ENCODE results near the gene BNC2. TPM values are rescaled to one million over a fixed set of nuclear protein-coding genes. Genes with fewer than 3 reads are reported as not detected.

BNC2 gene
- total and polyA plus RNA-seq, 4 experiments from 2014 or later, result not detected

DNA sequence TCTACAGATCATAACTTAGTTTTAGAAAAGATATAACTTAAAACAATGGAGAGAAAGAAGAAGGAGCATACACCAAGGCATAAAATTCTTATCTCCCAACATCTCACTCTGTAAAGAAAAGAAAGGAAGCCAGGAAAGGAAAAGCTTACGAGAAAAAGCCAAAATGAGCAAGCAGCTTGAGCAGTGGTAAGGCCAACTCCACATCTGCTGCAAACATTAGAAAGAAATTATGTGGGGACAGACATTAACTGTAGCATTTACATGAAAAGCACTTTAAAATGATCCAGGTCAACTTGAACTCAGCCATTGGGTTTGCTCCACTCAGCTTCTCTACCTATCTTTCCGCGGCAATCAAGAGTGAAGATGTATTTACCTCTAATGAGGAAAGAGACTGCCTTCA is 176.9 kb downstream of the BNC2 start:
- CTCF ChIA-PET (ENCODE audit: partially characterized antibody), result no interaction called here
- no peaks in the 10 kb centered on the region for H3K36me3 Mint-ChIP-seq

DNA sequence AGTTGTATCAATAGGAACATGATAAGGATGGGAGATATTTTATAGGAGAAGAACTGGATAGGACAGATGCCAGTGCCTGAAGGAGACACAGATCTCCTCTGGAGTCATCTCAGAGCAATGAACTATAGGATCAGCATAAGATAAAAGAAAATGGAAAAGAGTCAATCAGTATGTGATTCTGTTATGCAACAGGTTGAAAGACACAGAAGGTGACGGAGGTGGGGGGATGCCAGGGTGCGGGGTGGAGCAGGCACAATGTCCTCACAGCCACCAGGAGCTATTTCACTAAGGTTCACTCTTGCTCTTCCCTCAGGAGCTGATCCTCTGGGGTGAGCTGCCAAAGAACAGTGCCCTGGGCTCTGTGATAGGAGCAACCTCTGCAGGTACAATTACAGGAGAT is 179.8 kb downstream of the BNC2 start:
- Mint-ChIP-seq H3K27me3 (no peaks in the 10 kb centered on the region), H3K27ac (peak overlapping the region in 1 of 7 donors; percentile 20), H3K9me3 (peaks cover 6 to 16% (median 13%) of the 10 kb centered on the region in 8 donors), H3K36me3 (no peaks in the 10 kb centered on the region), H3K4me1 (no peaks in the 10 kb centered on the region), H3K4me3 (no peak overlapping the region)
- no peaks in the 10 kb centered on the region for H3K4me1 ChIP-seq (ENCODE audit: insufficient read depth, low read length)
- no peak for DNase-seq
- intact Hi-C loops (cut with micrococcal nuclease), result no loop called here
- ChIA-PET CTCF (ENCODE audit: partially characterized antibody) (no interaction called here), POLR2A (ENCODE audit: partially characterized antibody) (no interaction called here)
- H3K27me3 ChIP-seq (ENCODE audit: insufficient read depth, low read length), result no peaks in the 10 kb centered on the region
- no peaks in the 10 kb centered on the region for H3K9me3 ChIP-seq (ENCODE audit: control insufficient read depth in 1 of 2, low read length in 2 of 2)
- no peak overlapping the region for H3K4me3 ChIP-seq (ENCODE audit: low read length in 2 of 2)
- no peak overlapping the region for H3K27ac ChIP-seq (ENCODE audit: low read depth, low read length)
- no peaks in the 10 kb centered on the region for H3K36me3 ChIP-seq (ENCODE audit: insufficient read depth, low read length)

More for the DNA sequence above, 176.9 kb downstream of the BNC2 start:
- intact Hi-C loops (cut with micrococcal nuclease), result no loop called here
- no peak overlapping the region for H3K4me3 Mint-ChIP-seq
- Histone ChIP-seq H3K27ac (ENCODE audit: low read depth, low read length) (no peak overlapping the region), H3K4me1 (ENCODE audit: insufficient read depth, low read length) (no peaks in the 10 kb centered on the region), H3K36me3 (ENCODE audit: insufficient read depth, low read length) (no peaks in the 10 kb centered on the region), H3K4me3 (ENCODE audit: low read length in 2 of 2) (no peak overlapping the region), H3K9me3 (ENCODE audit: control insufficient read depth in 1 of 2, low read length in 2 of 2) (no peaks in the 10 kb centered on the region), H3K27me3 (ENCODE audit: insufficient read depth, low read length) (no peaks in the 10 kb centered on the region)
- POLR2A ChIA-PET (ENCODE audit: partially characterized antibody), result no interaction called here
- no peak overlapping the region for H3K27ac Mint-ChIP-seq
- DNase-seq, result no peak
- H3K4me1 Mint-ChIP-seq, result no peaks in the 10 kb centered on the region
- no peaks in the 10 kb centered on the region for H3K27me3 Mint-ChIP-seq
- peaks cover 6 to 25% (median 11%) of the 10 kb centered on the region in 8 donors for H3K9me3 Mint-ChIP-seq

DNA sequence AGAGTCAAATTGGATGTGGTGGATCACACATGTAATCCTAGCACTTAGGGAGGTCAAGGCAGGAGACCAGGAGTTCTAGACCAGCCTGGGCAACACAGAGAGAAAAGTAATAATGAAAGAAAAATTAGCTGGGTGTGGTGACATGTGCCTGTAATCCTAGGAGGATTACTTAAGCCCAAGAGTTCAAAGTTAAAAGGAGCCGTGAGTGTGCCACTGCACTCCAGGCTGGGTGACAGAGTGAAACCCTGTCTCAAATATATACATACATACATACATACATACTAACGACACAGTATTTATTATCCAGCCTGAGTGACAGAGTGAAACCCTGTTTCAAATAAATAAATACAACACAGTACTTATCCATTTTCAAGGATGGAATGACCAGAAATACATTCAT is 180.3 kb downstream of the BNC2 start:
- Mint-ChIP-seq H3K4me1 (no peaks in the 10 kb centered on the region), H3K9me3 (peaks cover 8 to 16% (median 12%) of the 10 kb centered on the region in 8 donors), H3K36me3 (no peaks in the 10 kb centered on the region), H3K27me3 (no peaks in the 10 kb centered on the region), H3K4me3 (no peak overlapping the region), H3K27ac (no peak overlapping the region)
- Histone ChIP-seq H3K36me3 (ENCODE audit: insufficient read depth, low read length) (no peaks in the 10 kb centered on the region), H3K27ac (ENCODE audit: low read depth, low read length) (no peak overlapping the region), H3K4me3 (ENCODE audit: low read length in 2 of 2) (no peak overlapping the region), H3K4me1 (ENCODE audit: insufficient read depth, low read length) (no peaks in the 10 kb centered on the region), H3K27me3 (ENCODE audit: insufficient read depth, low read length) (no peaks in the 10 kb centered on the region), H3K9me3 (ENCODE audit: control insufficient read depth in 1 of 2, low read length in 2 of 2) (no peaks in the 10 kb centered on the region)
- ChIA-PET POLR2A (ENCODE audit: partially characterized antibody) (no interaction called here), CTCF (ENCODE audit: partially characterized antibody) (no interaction called here)
- intact Hi-C loops (cut with micrococcal nuclease), result no loop called here
- DNase-seq, result no peak

DNA sequence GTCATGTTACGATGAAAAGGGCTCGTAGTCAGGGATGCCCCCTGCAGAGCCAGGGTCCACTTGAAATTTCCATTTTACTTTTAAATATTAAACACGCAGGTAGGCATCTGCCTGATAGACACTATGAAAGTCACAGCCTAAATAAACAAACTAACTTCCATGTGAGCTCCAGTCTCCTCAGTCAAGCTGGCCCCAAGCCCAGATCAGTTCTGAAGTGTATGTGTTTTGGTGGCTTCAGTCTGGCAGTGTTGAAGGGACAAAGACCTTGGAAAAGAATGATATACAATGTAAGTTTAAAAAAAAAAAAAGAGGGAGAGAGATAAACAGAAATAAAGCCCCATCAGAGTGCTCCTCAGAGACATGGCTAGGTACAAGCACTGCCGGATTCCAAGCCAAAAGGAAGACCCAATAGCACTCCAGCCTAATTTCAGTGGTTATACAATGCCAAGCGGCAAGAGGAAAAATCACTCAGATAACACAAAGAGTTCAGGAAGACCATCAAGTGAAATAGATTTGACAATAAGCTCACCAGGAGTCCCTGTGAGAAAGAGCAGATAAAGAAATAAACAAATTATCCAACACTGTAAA is 181.0 kb downstream of the BNC2 start:
- no peak overlapping the region for H3K27ac ChIP-seq (ENCODE audit: low read depth, low read length)
- Mint-ChIP-seq H3K27me3 (no peaks in the 10 kb centered on the region), H3K4me1 (no peaks in the 10 kb centered on the region), H3K36me3 (no peaks in the 10 kb centered on the region), H3K4me3 (no peak overlapping the region), H3K27ac (no peak overlapping the region), H3K9me3 (peaks cover 8 to 16% (median 12%) of the 10 kb centered on the region in 8 donors)
- POLR2A ChIA-PET (ENCODE audit: partially characterized antibody), result no interaction called here
- no peak for DNase-seq
- H3K27me3 ChIP-seq (ENCODE audit: insufficient read depth, low read length), result no peaks in the 10 kb centered on the region
- no peaks in the 10 kb centered on the region for H3K36me3 ChIP-seq (ENCODE audit: insufficient read depth, low read length)
- H3K9me3 ChIP-seq (ENCODE audit: control insufficient read depth in 1 of 2, low read length in 2 of 2), result no peaks in the 10 kb centered on the region
- intact Hi-C loops (cut with micrococcal nuclease), result no loop called here
- no peak overlapping the region for H3K4me3 ChIP-seq (ENCODE audit: low read length in 2 of 2)
- no peaks in the 10 kb centered on the region for H3K4me1 ChIP-seq (ENCODE audit: insufficient read depth, low read length)
- CTCF ChIA-PET (ENCODE audit: partially characterized antibody), result no interaction called here

DNA sequence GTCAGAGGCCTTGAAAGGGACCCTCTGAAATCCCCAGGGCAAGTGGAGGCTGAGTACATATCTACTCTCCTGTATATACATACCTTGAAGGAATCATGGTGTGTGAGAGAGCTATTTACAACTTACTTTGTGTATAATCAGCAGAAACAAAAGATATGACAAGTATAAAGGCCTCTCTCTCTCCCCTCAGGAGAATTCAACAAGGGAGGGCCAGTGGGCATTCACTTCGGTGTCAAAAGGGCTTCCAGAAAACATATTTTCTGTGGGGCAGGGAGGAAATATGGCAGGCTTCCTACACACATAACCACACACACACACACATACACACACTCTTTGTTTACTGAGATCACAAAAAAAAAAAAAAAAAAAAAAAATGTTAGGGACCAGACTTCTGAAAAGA is 181.7 kb downstream of the BNC2 start:
- Mint-ChIP-seq H3K36me3 (no peaks in the 10 kb centered on the region), H3K9me3 (peaks cover 8 to 20% (median 13%) of the 10 kb centered on the region in 8 donors), H3K27ac (no peak overlapping the region), H3K4me3 (no peak overlapping the region), H3K27me3 (no peaks in the 10 kb centered on the region), H3K4me1 (no peaks in the 10 kb centered on the region)
- Histone ChIP-seq H3K4me3 (ENCODE audit: low read length in 2 of 2) (no peak overlapping the region), H3K4me1 (ENCODE audit: insufficient read depth, low read length) (no peaks in the 10 kb centered on the region), H3K27me3 (ENCODE audit: insufficient read depth, low read length) (no peaks in the 10 kb centered on the region), H3K9me3 (ENCODE audit: control insufficient read depth in 1 of 2, low read length in 2 of 2) (no peaks in the 10 kb centered on the region), H3K36me3 (ENCODE audit: insufficient read depth, low read length) (no peaks in the 10 kb centered on the region), H3K27ac (ENCODE audit: low read depth, low read length) (no peak overlapping the region)
- intact Hi-C loops (cut with micrococcal nuclease), result no loop called here
- no peak for DNase-seq
- ChIA-PET POLR2A (ENCODE audit: partially characterized antibody) (no interaction called here), CTCF (ENCODE audit: partially characterized antibody) (no interaction called here)

DNA sequence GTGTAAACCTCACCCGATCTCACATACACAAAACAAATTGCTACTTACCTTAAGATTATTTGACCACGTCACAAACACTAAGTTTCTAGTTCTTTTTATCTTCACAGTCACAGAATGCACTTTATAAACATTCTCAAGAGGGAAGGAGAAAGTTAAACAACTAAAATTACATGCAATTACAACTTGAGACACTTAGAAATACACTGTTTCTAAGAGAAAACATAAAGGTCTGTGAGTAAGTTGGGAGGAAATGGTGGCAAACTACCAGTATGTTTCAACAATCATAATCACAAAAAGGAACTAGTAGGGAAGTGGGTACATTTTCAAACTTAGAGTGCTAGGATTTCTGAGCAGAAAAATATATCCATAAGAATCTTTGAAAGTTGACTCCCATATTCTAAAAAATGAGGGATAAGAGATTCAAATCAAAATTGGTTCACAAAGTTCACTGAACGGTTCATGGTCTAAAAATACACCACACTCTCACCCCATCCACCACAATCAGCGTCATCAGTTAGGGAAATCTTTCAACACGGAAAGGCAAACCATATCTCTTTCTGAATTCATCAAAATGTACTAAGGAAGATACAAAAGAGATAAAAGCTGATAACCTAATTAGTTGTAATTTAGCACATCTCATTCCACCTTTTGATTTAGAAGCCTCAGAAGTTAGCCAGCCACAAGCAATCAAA is 182.6 kb downstream of the BNC2 start:
- Mint-ChIP-seq H3K27ac (no peak overlapping the region), H3K4me3 (no peak overlapping the region), H3K9me3 (peaks cover 8 to 20% (median 12%) of the 10 kb centered on the region in 8 donors), H3K36me3 (no peaks in the 10 kb centered on the region), H3K27me3 (no peaks in the 10 kb centered on the region), H3K4me1 (no peaks in the 10 kb centered on the region)
- Histone ChIP-seq H3K36me3 (ENCODE audit: insufficient read depth, low read length) (no peaks in the 10 kb centered on the region), H3K4me3 (ENCODE audit: low read length in 2 of 2) (no peak overlapping the region), H3K4me1 (ENCODE audit: insufficient read depth, low read length) (no peaks in the 10 kb centered on the region), H3K27ac (ENCODE audit: low read depth, low read length) (no peak overlapping the region), H3K9me3 (ENCODE audit: control insufficient read depth in 1 of 2, low read length in 2 of 2) (no peaks in the 10 kb centered on the region), H3K27me3 (ENCODE audit: insufficient read depth, low read length) (no peaks in the 10 kb centered on the region)
- intact Hi-C loops (cut with micrococcal nuclease), result no loop called here
- ChIA-PET POLR2A (ENCODE audit: partially characterized antibody) (no interaction called here), CTCF (ENCODE audit: partially characterized antibody) (no interaction called here)
- DNase-seq, result no peak

DNA sequence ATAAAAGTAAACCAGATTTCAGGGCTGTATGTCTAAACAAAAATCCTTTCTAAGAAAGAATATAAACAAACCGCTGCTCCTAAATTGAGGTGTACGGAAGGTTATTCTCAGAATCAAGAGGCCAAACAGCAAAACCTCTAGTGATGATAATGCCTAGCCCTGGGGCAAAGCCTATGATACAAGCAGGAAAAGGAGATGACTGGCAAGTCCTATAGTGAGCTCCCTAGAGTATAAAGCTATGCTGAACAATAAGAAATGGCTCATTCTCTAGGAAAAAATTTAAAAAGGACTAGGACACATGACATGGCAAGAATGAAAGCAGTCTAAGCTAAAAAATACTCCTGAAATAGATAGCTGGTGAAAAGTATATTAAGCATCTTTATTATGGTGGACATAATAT is 187.1 kb downstream of the BNC2 start:
- Mint-ChIP-seq H3K4me1 (no peaks in the 10 kb centered on the region), H3K27me3 (no peaks in the 10 kb centered on the region), H3K4me3 (no peak overlapping the region), H3K9me3 (peaks cover 3 to 12% (median 9%) of the 10 kb centered on the region in 8 donors), H3K36me3 (no peaks in the 10 kb centered on the region), H3K27ac (no peak overlapping the region)
- POLR2A ChIA-PET (ENCODE audit: partially characterized antibody), result no interaction called here
- no peaks in the 10 kb centered on the region for H3K27me3 ChIP-seq (ENCODE audit: insufficient read depth, low read length)
- no peak overlapping the region for H3K4me3 ChIP-seq (ENCODE audit: low read length in 2 of 2)
- intact Hi-C loops (cut with micrococcal nuclease), result no loop called here
- H3K9me3 ChIP-seq (ENCODE audit: control insufficient read depth in 1 of 2, low read length in 2 of 2), result no peaks in the 10 kb centered on the region
- H3K27ac ChIP-seq (ENCODE audit: low read depth, low read length), result no peak overlapping the region
- DNase-seq, result no peak
- no peaks in the 10 kb centered on the region for H3K36me3 ChIP-seq (ENCODE audit: insufficient read depth, low read length)
- no peaks in the 10 kb centered on the region for H3K4me1 ChIP-seq (ENCODE audit: insufficient read depth, low read length)
- CTCF ChIA-PET (ENCODE audit: partially characterized antibody), result no interaction called here

All from CD4-positive, alpha-beta memory T cell (primary cell).